ENCODE data around the gene RYR1.
"Not testable (repeated sequence)": the region's sequence is repeated elsewhere in the genome, so short reads cannot be mapped to it uniquely, and the experiment has no call there.

DNA sequence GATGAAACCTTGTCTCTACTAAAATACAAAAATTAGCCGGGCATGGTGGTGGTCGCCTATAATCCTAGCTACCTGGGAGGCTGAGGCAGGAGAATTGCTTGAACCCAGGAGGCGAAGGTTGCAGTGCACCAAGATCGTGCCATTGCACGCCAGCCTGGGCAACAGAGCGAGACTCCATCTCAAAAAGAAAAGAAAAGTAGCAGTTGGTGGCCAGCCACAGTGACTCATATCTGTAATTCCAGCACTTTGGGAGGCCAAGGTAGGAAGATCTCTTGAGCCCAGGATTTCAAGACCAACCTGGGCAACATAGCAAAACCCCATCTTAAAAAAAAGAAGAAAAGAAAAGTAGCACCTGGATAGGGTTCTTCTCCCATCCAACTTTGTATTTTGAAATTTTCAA lies 79.7 kb downstream of the RYR1 start:
- not testable (repeated sequence) for TF ChIP-seq CTCF, POLR2A (IDR thresholded peaks at IDR 0.05)

All from right lobe of liver (tissue), 4 donors.